Keratinocyte (primary cell): ENCODE results near the gene TMCO4.

Source experiments
- CTCF ChIP-seq, 3 experiments: IDR thresholded peaks in 1 of 3; conservative IDR thresholded peaks in 1 of 3; optimal IDR thresholded peaks in 1 of 3; 2 replicates in 2 of 3; 3 replicates in 1 of 3; pipeline versions ENCODE3 to v1.5.1; 2011; ENCODE audit warnings: low read length in 3 of 3, mild to moderate bottlenecking in 3 of 3, moderate library complexity in 2 of 3, control low read depth in 1 of 3, inconsistent platforms in 1 of 3; ENCODE audit not compliant: insufficient read depth in 2 of 3; ENCODE audit errors: extremely low read depth in 1 of 3
- EZH2 ChIP-seq: IDR thresholded peaks from one replicate; pipeline ENCODE4 v1.6.1; 2012; ENCODE audit warnings: inconsistent platforms, mild to moderate bottlenecking, low read length, moderate library complexity

GRCh38 chr1:19665496-19666465, 133.9 kb downstream of the TMCO4 start:
- TF ChIP-seq CTCF (optimal IDR thresholded peaks at IDR 0.05 in 1 of 3, IDR thresholded peaks at IDR 0.05 in 1 of 3, conservative IDR thresholded peaks at IDR 0.05 in 1 of 3; ENCODE audit: extremely low read depth in 1 of 3, insufficient read depth in 2 of 3, low read length in 3 of 3) (no peak), EZH2 (peak; percentile 89)
